ENCODE data around the gene PITPNM3. TPM values are rescaled to one million over a fixed set of nuclear protein-coding genes. Genes with fewer than 3 reads are reported as not detected.

Gene PITPNM3
- total RNA-seq, 4 donors from 2014 or later, result 4.0 to 10.9 (median 5.6) TPM

DNA sequence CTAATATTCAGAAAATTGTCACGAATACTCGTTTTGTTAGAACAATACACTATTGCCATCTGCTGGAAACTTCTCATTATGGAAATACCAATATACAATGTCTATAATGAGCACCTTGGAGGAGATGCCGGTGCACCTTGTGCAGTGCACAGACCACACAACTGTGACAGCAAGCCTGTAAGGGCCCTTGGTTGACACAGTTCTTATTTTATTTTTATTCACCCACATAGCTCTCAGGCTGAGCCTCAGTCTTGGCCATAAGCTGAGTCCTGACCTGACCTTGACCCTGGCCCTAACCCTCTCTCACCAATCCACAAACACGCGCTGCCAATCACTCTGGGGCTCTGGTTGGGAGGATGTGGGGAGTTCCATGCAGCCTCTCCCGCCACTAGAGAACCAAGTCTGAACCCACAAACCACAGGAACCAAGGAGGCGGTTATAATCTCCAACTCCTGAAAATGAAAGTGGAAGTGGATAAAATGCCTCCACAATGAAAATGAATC, 129.0 kb downstream of the PITPNM3 start:
- intact Hi-C loops (cut with DNase I), result no loop called here
- 73 to 82% methylated on average over 7 of the region's 7 CpGs for WGBS, 2 donors

DNA sequence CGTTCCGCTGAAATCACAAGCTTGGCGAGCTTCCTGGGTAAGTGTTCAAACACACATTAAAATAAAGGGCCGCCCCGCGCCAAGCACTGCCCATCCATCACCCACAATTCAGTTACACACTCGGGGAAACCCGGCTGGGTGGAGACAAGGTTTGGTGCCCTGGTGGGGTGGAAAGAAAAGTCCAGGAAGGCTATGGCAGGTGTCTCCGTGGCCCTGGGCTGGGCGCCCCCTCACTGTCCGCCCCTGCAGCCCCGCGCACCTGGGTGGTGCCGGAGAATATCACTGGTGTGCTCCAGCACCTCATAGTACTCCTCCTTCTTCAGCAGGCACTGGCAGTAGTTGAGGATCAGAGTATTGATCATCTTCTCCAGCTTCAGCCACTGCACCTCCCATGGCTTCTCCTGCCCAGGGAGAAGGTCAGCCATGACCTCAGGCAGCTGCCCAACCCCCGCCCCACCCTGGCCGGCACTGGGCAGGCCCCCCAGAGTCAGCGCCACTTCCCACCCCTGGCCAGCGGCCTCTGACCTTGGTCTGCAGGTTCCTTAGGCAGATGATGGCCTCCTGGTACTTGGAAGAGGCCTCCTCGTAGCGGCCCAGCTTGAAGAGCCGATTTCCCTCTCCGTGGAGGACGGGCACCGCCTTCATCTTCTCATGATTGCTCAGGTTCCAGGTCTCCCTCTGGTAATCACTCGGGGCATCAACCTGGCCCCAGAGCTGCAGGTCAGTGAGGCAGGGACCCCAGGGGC, 129.8 kb downstream of the PITPNM3 start:
- TF ChIP-seq POLR2A (IDR thresholded peaks at IDR 0.05), result no peak
- TF ChIP-seq, protein P1, sequence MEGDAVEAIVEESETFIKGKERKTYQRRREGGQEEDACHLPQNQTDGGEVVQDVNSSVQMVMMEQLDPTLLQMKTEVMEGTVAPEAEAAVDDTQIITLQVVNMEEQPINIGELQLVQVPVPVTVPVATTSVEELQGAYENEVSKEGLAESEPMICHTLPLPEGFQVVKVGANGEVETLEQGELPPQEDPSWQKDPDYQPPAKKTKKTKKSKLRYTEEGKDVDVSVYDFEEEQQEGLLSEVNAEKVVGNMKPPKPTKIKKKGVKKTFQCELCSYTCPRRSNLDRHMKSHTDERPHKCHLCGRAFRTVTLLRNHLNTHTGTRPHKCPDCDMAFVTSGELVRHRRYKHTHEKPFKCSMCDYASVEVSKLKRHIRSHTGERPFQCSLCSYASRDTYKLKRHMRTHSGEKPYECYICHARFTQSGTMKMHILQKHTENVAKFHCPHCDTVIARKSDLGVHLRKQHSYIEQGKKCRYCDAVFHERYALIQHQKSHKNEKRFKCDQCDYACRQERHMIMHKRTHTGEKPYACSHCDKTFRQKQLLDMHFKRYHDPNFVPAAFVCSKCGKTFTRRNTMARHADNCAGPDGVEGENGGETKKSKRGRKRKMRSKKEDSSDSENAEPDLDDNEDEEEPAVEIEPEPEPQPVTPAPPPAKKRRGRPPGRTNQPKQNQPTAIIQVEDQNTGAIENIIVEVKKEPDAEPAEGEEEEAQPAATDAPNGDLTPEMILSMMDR (IDR thresholded peaks at IDR 0.05), result no peak
- Histone ChIP-seq H3K36me3 (no peaks in the 10 kb centered on the region), H3K27me3 (no peaks in the 10 kb centered on the region), H3K9me3 (no peaks in the 10 kb centered on the region), H3K27ac (no peak overlapping the region), H3K4me3 (replicated peaks in 1 of 3) (no peak overlapping the region), H3K4me1 (no peaks in the 10 kb centered on the region)
- WGBS, 2 donors, result 86 to 89% methylated on average over 20 to 25 of the region's 25 CpGs
- no peak for DNase-seq
- intact Hi-C loops (cut with DNase I), result no loop called here

More for the DNA sequence above, 129.0 kb downstream of the PITPNM3 start:
- H3K9me3 ChIP-seq, result no peaks in the 10 kb centered on the region
- H3K27ac ChIP-seq, result no peak overlapping the region
- TF ChIP-seq POLR2A (IDR thresholded peaks at IDR 0.05), result no peak
- TF ChIP-seq, protein P1 (IDR thresholded peaks at IDR 0.05), result no peak
- no peaks in the 10 kb centered on the region for H3K36me3 ChIP-seq
- DNase-seq, result no peak
- no peaks in the 10 kb centered on the region for H3K4me1 ChIP-seq
- H3K27me3 ChIP-seq, result no peaks in the 10 kb centered on the region
- H3K4me3 ChIP-seq (replicated peaks in 1 of 3), result no peak overlapping the region

- no peaks in the 10 kb centered on the region for H3K27me3 ChIP-seq
- WGBS, 2 donors, result 83 to 91% methylated on average over 17 to 18 of the region's 18 CpGs
- H3K4me1 ChIP-seq, result no peaks in the 10 kb centered on the region
- no peak for DNase-seq
- no peaks in the 10 kb centered on the region for H3K9me3 ChIP-seq
- TF ChIP-seq, protein P1 (IDR thresholded peaks at IDR 0.05), result no peak
- TF ChIP-seq POLR2A (IDR thresholded peaks at IDR 0.05), result no peak
- no peaks in the 10 kb centered on the region for H3K36me3 ChIP-seq
- no peak overlapping the region for H3K27ac ChIP-seq
- intact Hi-C loops (cut with DNase I), result no loop called here
- no peak overlapping the region for H3K4me3 ChIP-seq (replicated peaks in 1 of 3)
These were observed 130.9 kb downstream of the PITPNM3 start for GRCh38 chr17:6425407-6425806.

DNA sequence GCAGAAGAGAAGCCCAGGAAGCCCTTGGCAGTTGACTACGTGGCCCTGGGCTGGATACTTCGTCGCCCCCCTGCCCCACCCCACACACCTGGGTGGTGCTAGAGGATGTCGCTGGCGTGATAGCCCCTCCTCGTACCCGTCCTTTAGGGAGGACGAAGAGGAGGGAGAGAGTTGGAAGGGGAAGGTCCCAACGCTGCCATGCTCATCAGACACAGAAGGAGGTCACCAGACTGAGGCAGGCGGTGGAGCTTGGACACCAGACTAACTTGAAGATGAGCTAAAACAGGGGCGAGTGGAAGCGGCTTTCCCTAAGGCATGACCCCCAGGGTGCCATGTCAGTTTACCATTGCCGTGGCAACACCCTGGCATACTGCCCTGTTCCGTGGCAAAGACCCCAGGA, 132.4 kb downstream of the PITPNM3 start:
- Histone ChIP-seq H3K27me3 (no peaks in the 10 kb centered on the region), H3K27ac (no peak overlapping the region), H3K4me3 (replicated peaks in 1 of 3) (no peak overlapping the region), H3K4me1 (no peaks in the 10 kb centered on the region), H3K36me3 (no peaks in the 10 kb centered on the region), H3K9me3 (no peaks in the 10 kb centered on the region)
- no peak for TF ChIP-seq POLR2A (IDR thresholded peaks at IDR 0.05)
- TF ChIP-seq, protein P1 (IDR thresholded peaks at IDR 0.05), result no peak
- 74 to 83% methylated on average over 13 to 14 of the region's 14 CpGs for WGBS, 2 donors
- intact Hi-C loops (cut with DNase I), result loop anchor here (2.0 kb wide), 1 partner anchor 835 kb away; no protein-coding TSS in a partner anchor
- DNase-seq, result no peak

- DNase-seq, result no peak
- WGBS, 2 donors, result 59 to 72% methylated on average over 12 to 13 of the region's 13 CpGs
- Histone ChIP-seq H3K9me3 (no peaks in the 10 kb centered on the region), H3K27ac (no peak overlapping the region), H3K4me3 (replicated peaks in 1 of 3) (no peak overlapping the region), H3K36me3 (no peaks in the 10 kb centered on the region), H3K4me1 (no peaks in the 10 kb centered on the region), H3K27me3 (no peaks in the 10 kb centered on the region)
- intact Hi-C loops (cut with DNase I), result loop anchor here (2.0 kb wide), 1 partner anchor 834 kb away; no protein-coding TSS in a partner anchor
- TF ChIP-seq, protein P1 (IDR thresholded peaks at IDR 0.05), result no peak
- TF ChIP-seq POLR2A (IDR thresholded peaks at IDR 0.05), result no peak
These were observed 133.6 kb downstream of the PITPNM3 start for GRCh38 chr17:6422654-6423241.
